Heart left ventricle (tissue), 16 donors: ENCODE data around the gene ZMIZ2. TPM values are rescaled to one million over a fixed set of nuclear protein-coding genes. Genes with fewer than 3 reads are reported as not detected.

ENCODE experiments used
- ATAC-seq, 4 donors: fragments of 200-7000 bp; cut with Tn5 transposase; one replicate each; pipeline ENCODE4 v1.9.1; 2020 to 2022; ENCODE audit warnings: moderate library complexity in 4 of 4, mild to moderate bottlenecking in 3 of 4, moderate number of reproducible peaks in 1 of 4
- DNase-seq, 5 donors: peaks; one replicate each; pipeline ENCODE4 v3.0.0-alpha.2; 2020
- H3K27ac ChIP-seq, 12 donors: fragments of 200-600 bp; sonication (generic) in 4 of 12; one replicate each; pipeline versions ENCODE4 v1.5.0 to v1.8.0; 2016 to 2022; ENCODE audit warnings: mild to moderate bottlenecking in 2 of 12
- H3K27me3 ChIP-seq, 9 donors: fragments of 200-600 bp; sonication (generic) in 2 of 9; one replicate each; pipeline versions ENCODE4 v1.5.1 to v1.8.0; 2016 to 2022; ENCODE audit warnings: mild to moderate bottlenecking in 3 of 9
- H3K36me3 ChIP-seq, 9 donors: fragments of 200-600 bp; sonication (generic) in 2 of 9; one replicate each; pipeline versions ENCODE4 v1.5.0 to v1.8.0; 2018 to 2022; ENCODE audit warnings: mild to moderate bottlenecking in 2 of 9
- H3K4me1 ChIP-seq, 12 donors: fragments of 200-600 bp; sonication (generic) in 4 of 12; one replicate each; pipeline versions ENCODE4 v1.5.0 to v1.8.0; 2016 to 2022; ENCODE audit warnings: mild to moderate bottlenecking in 3 of 12
- H3K4me3 ChIP-seq, 12 donors: fragments of 200-600 bp; sonication (generic) in 4 of 12; one replicate each; pipeline versions ENCODE4 v1.5.0 to v1.8.0; 2017 to 2022; ENCODE audit warnings: mild to moderate bottlenecking in 9 of 12, moderate library complexity in 4 of 12
- H3K9me3 ChIP-seq, 12 donors: fragments of 200-600 bp; sonication (generic) in 4 of 12; one replicate each; pipeline versions ENCODE4 v1.5.0 to v1.8.0; 2016 to 2022; ENCODE audit warnings: mild to moderate bottlenecking in 1 of 12
- CTCF ChIP-seq, 12 donors: fragments of 200-600 bp; sonication (generic) in 4 of 12; IDR thresholded peaks; one replicate each; pipeline versions ENCODE4 v1.5.0 to v1.8.0; 2018 to 2022; ENCODE audit warnings: antibody characterized with exemption in 12 of 12, mild to moderate bottlenecking in 5 of 12
- POLR2A ChIP-seq, 2 donors: fragments of 450-650 bp; IDR thresholded peaks; one replicate each; pipeline ENCODE4 v1.6.1; 2017; ENCODE audit warnings: antibody characterized with exemption in 2 of 2, mild to moderate bottlenecking in 2 of 2, moderate library complexity in 2 of 2
- WGBS, 4 donors: extraction: QIAGEN DNeasy Blood & Tissue Kit in 2 of 4; methylation state at CpG; one replicate each; pipeline versions ENCODE4 v1.1.5 to v1.1.7; 2013 to 2018; 5-methylcytosine and 5-hydroxymethylcytosine counted together
- intact Hi-C, 10 donors: fragments of 100-400 bp; cut with DNase I; formaldehyde crosslinking; loops; one replicate each; pipeline versions ENCODE4 v1.11.1 to v1.14.2; 2022
- polyA plus RNA-seq, 2 donors: library from polyadenylated mRNA; stranded (reverse); fragments of 200-250 nt; gene quantifications; one replicate each; pipeline ENCODE4 v1.2.3, GENCODE V29; 2013
- total RNA-seq, 9 donors: library from RNA; depleted of rRNA in 2 of 9; stranded (reverse); fragments of >200 nt in 2 of 9; fragmentation: NEBNext Ultra II Directional in 3 of 9; extraction: Animal tissue kit (Norgen Biotek cat#: 25700) in 3 of 9; gene quantifications; one replicate each; pipeline versions ENCODE4 v1.1.0 to v1.2.4, GENCODE V29; 2016 to 2023
- donor health status: ischemic (EF 13 %, LVEDD 7.1; RV severe dilation, severe dysfunction).
- donor health status: healthy with polysubstance abuse.
- donor health status: DM: no; HTN: yes; CAD: no.
- donor health status: DM: no; HTN: no; CAD: no.
- donor health status: ischemic (EF 25% LVEDD 6.9; RV normal size, moderate dysfunction).
- donor health status: ischemic (EF 25% LVEDD 5.7; RV mildly dilated, moderate dysfunction).
- donor health status: healthy.
- donor health status: DM: yes; HTN: yes; CAD: no.
- donor health status: ischemic (EF 35%, LVEDD 5.7; RV mildly dilated, moderate dysfunction).
- donor health status: nonischemic (EF 11% LVEDD 7.7; RV severe dilation, severe dysfunction).
- donor health status: DM: yes; HTN: yes; CAD: no.
- donor health status: PGD.
- donor health status: ischemic (EF 29% LVEDD 5.4; RV normal size, mild dysfunction).
- donor health status: nonischemic (EF 23%, LVEDD 6.1; RV moderate dilation, normal function).

ZMIZ2 gene
- total and polyA plus RNA-seq, 11 donors = 18.5 to 71.5 (median 45.7) TPM

GRCh38 chr7:44767912-44768627, 19.4 kb downstream of the ZMIZ2 start:
- H3K36me3 ChIP-seq = peaks cover 3 to 50% (median 48%) of the 10 kb centered on the region in 9 donors
- ATAC-seq (peak; percentile 68 to 80 (median 74)), DNase-seq (peak; percentile 68 to 83 (median 74))
- intact Hi-C loops = loop anchor here in 1 of 10 donors (2.0 kb wide), 1 partner anchor 19 kb away; the partner anchor contains the start of gene ZMIZ2
- H3K4me3 ChIP-seq = peak overlapping the region in 6 of 12 donors; percentile 0 to 19 (median 12)
- H3K27ac ChIP-seq = peak overlapping the region; percentile 61 to 87 (median 71)
- no peaks in the 10 kb centered on the region for H3K27me3 ChIP-seq
- 29 to 40% (median 37%) methylated on average over 9 to 12 of the region's 12 CpGs for WGBS, 4 donors
- TF ChIP-seq CTCF (IDR thresholded peaks at IDR 0.05) (no peak), POLR2A (IDR thresholded peaks at IDR 0.05) (peak in 1 of 2 donors; percentile 18)
- no peaks in the 10 kb centered on the region for H3K9me3 ChIP-seq
- H3K4me1 ChIP-seq = peaks cover 14 to 40% (median 33%) of the 10 kb centered on the region in 12 donors

GRCh38 chr7:44768628-44769371, 20.2 kb downstream of the ZMIZ2 start:
- H3K9me3 ChIP-seq = no peaks in the 10 kb centered on the region
- H3K36me3 ChIP-seq = peaks cover 3 to 43% (median 41%) of the 10 kb centered on the region in 9 donors
- TF ChIP-seq CTCF (IDR thresholded peaks at IDR 0.05) = no peak
- TF ChIP-seq POLR2A (IDR thresholded peaks at IDR 0.05) = no peak
- intact Hi-C loops = loop anchor here in 1 of 10 donors (2.0 kb wide), 1 partner anchor 20 kb away; the partner anchor contains the start of gene ZMIZ2
- H3K27ac ChIP-seq = peak overlapping the region; percentile 61 to 87 (median 71)
- no peaks in the 10 kb centered on the region for H3K27me3 ChIP-seq
- no peak for DNase-seq
- peak overlapping the region in 6 of 12 donors; percentile 0 to 19 (median 12) for H3K4me3 ChIP-seq
- 25 to 41% (median 37%) methylated on average over 10 to 11 of the region's 11 CpGs for WGBS, 4 donors
- H3K4me1 ChIP-seq = peaks cover 14 to 40% (median 33%) of the 10 kb centered on the region in 12 donors
- peak; percentile 6 to 29 (median 26) for ATAC-seq

GRCh38 chr7:44769376-44769775, 20.7 kb downstream of the ZMIZ2 start:
- H3K4me3 ChIP-seq = peak overlapping the region in 3 of 12 donors; percentile 7 to 26 (median 12)
- ATAC-seq (peak; percentile 2 to 13 (median 6)), DNase-seq (no peak)
- peaks cover 3 to 37% (median 35%) of the 10 kb centered on the region in 9 donors for H3K36me3 ChIP-seq
- no peaks in the 10 kb centered on the region for H3K27me3 ChIP-seq
- WGBS, 4 donors = 59 to 65% (median 61%) methylated on average over 8 of the region's 8 CpGs
- intact Hi-C loops = loop anchor here in 1 of 10 donors (2.0 kb wide), 1 partner anchor 21 kb away; the partner anchor contains the start of gene ZMIZ2
- TF ChIP-seq CTCF (IDR thresholded peaks at IDR 0.05) = no peak
- TF ChIP-seq POLR2A (IDR thresholded peaks at IDR 0.05) = no peak
- no peaks in the 10 kb centered on the region for H3K9me3 ChIP-seq
- H3K27ac ChIP-seq = peak overlapping the region; percentile 61 to 87 (median 71)
- peaks cover 14 to 40% (median 33%) of the 10 kb centered on the region in 12 donors for H3K4me1 ChIP-seq
